NCI-H128 (cell line): Measurements from ENCODE around the gene LEPROT.
"Not testable (repeated sequence)": the region's sequence is repeated elsewhere in the genome, so short reads cannot be mapped to it uniquely, and the experiment has no call there.

Experiments
- DNase-seq: peaks from one replicate; lab custom pipeline; 2025; ENCODE audit not compliant: unreplicated experiment; lab: John Stamatoyannopoulos, UW

Gene LEPROT

DNA sequence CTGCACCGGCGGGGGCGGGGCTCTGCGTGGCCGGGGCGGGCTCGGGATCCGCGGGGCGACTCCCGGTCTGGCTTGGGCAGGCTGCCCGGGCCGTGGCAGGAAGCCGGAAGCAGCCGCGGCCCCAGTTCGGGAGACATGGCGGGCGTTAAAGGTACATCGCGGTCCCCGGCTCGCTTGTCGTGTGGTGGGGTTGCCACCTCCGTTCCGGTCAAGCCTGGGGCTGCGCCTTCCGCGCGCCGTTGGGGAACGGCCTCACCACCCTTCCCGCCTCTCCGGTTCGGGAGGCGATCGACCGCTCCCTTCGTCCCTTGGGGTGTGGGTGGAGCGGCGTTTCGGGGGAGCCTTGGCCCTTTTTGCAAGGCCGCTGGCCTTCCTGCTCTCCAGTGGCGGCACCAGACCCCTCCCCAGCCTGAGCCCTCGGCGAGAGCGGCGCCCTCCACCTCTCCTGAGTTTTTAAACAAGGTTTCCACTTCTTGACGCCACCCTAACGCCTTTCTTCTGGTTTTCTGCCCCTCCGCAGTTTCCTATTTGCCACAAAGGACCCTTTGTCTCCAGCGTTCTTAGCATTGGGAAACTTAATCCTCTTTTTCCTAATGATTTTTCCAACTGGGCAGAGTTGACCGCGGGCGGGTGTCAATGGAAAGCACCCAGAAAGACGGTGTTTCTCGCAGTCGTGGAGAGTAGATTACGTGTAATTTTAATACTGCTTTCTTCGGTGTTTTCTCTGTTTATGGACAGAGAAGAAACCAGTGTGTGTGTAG is at the start of gene LEPROT, which contains the start of gene LEPR:
Gene LEPROT (plus strand): TSS at position 79 of the 761 bp plus-strand sequence. CDS start 57 bp downstream, at position 136.
Gene LEPR (plus strand): TSS at position 79 of the 761 bp plus-strand sequence. CDS start 144,898 bp downstream, outside the sequence.
- peak; percentile 97 for DNase-seq

- DNase-seq = no peak
Measured at GRCh38 chr1:65371544-65371943, 48.9 kb upstream of the LEPROT start.

DNA sequence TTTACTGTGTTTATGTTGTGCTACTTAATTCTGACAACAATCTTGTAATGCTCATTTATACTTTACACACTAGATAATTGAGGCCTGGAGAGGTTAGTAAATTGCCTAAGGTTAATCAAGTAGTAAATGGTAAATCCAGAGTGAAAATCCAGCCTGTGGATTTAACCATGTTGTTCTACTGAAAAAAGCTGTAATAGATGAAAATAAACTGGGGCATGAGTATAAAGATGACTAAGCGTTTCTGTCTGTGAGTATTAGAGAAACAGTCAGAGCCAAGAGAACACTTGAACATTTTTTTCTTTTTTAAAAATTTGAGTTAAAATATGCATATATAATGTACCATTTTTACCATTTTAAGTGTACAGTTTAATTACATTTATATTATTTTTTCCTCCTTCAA is 47.9 kb upstream of the LEPROT start:
- no peak for DNase-seq

DNA sequence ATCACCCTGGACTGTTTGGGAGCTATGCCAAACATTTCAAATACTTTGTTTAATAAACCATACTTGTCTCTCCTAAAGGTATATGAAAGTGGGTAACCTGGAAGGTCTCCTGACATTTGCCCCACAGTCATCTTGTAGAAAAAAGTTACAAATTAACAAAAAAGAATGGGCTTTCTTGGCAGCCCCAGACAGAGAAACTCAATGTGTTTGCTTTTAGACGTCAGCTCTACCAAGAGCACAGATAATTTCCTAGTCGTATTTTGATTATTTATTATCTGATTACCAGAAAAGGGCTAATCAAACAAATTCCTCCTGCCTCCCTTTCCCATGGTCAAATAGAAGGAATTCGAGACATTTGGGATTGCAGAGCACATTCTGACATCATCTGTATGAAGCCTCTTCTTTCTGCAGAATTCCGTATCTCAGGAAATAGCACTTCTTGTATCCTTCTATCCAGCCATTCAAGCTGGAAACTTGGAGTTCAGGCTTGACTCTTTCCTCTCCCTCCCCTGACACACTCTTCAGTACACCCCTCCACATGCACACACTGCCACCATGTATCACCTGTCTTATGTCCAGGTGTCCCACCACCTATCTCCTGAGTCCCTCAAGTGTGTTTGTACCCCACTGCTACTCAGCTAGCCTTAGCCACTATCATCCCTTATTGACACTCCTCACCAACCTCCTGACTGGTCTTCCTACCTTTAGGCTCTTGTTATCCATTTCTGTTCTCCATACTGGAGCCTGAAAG is 42.8 kb upstream of the LEPROT start:
- no peak for DNase-seq

GRCh38 chr1:65378247-65378946 is 42.1 kb upstream of the LEPROT start:
- DNase-seq = no peak

- not testable (repeated sequence) for DNase-seq
Measured at GRCh38 chr1:65384426-65384825, 36.0 kb upstream of the LEPROT start.

GRCh38 chr1:65386439-65386838 is 34.0 kb upstream of the LEPROT start:
- DNase-seq = no peak

DNA sequence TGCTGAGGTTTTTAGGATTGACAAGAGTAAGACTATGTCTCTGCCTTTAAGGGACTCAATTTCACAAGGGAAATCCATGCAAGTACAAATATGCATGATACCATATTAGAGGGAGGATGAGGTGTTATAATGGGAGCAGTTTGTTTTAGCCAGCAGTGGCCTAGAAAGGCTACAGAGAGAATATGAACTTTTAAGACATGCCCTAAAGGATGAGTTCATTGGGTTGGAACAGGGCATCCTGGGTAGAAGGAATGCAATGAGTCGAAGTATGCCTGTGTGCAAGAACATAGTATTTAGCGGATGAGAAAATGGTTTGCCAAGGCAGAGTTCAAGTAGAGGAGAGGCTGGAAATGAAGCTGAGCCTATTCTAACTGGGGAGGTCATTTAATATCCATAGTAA is 32.6 kb upstream of the LEPROT start:
- no peak for DNase-seq

GRCh38 chr1:65388908-65389695 is 31.4 kb upstream of the LEPROT start:
- no peak for DNase-seq

- no peak for DNase-seq
Measured at GRCh38 chr1:65392497-65392896, 28.0 kb upstream of the LEPROT start.

DNA sequence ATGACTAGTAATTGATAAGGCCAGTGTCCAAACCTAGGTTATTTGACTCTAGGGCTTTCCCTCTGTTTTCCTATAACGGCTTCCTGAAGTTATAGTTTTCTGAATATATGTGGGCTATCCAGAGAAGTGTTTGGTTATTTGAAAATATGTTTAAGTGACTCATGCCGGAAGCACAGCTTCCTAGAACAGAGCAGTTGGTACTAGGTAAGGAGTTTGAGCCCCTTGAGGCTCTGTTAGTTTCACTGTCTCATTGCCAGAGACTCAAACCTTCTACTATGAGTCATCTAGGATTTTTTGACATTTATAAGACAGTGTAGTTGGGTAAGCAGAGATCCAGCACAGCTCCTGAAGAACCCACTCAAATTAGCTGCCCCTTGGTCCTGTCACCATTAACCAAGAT is 27.1 kb upstream of the LEPROT start:
- no peak for DNase-seq

- no peak for DNase-seq
Measured at GRCh38 chr1:65393928-65394327, 26.5 kb upstream of the LEPROT start.

DNA sequence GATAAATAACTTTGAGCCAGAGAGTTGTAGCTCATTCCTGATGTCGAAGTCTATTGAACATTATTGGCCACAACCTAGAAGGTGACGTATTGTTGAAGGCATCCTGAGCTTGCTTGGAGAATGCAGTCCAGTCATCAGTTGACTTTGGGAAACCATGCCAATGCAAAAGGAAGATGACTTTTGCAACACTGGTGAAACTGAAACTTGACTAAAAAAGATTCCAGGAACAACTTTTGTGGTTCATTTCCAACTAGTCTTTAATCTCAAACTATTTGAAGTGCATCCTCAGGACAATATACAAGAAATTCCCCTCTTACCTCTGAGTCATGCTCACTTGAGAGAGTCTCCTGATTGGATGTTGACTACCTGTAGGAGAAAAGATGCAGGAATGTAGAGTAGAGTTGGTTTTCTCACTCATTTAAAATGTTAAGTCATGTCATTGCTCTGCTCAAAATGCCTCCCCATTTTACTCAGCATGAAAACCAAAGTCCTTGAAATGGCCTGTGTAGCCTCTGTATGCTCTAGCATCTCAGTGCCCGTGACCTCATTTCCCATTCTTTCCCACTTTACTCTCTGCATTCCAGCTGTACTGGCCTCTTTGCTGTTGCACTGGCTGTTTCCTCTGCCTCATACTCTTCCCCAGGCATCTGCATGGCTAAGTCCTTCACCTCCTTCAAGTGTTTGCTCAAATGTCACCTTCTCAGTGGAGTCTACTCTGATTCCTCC is 24.4 kb upstream of the LEPROT start:
- no peak for DNase-seq

GRCh38 chr1:65398083-65398482 is 22.4 kb upstream of the LEPROT start:
- DNase-seq = no peak

DNA sequence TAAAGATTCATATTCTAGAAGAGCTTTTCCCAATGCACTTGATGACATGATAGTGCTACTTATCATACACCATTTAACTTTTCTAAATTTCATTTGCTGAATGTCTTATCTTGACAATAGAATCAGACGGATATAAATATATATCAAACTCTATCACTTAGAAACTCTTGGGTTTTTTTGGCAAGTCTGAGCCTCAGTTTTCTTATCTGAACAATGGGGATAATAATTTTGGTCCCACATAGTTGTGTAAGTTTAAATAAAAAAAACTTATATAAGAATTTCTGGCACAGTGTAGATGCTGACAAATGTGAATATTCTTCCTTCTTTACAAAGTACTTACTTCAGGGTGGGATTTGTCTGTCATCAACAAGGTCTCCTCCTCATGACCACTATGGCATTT is 21.5 kb upstream of the LEPROT start:
- DNase-seq = no peak

- no peak for DNase-seq
Measured at GRCh38 chr1:65401612-65402011, 18.9 kb upstream of the LEPROT start.

GRCh38 chr1:65404941-65405340 is 15.5 kb upstream of the LEPROT start:
- no peak for DNase-seq

DNA sequence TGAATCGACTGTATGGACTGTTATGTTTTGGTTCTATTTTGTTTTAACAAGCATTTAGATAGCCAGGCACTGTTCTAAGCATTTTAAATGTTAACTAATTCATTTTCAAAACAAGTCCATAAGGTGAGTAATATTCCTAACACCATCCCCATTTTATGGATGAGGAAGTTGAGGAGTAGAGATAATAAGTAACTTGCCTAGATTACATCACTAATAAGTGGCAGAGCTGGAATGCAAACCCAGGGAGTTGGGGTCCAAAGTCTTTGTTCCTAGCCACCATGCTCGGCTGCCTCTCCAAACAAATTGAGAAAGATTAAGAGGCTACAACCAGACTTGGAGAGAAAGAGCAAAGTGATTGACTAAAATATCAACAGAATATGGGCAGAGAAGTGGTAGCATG is 12.6 kb upstream of the LEPROT start:
- no peak for DNase-seq

- DNase-seq = no peak
Measured at GRCh38 chr1:65409314-65409713, 11.2 kb upstream of the LEPROT start.

DNA sequence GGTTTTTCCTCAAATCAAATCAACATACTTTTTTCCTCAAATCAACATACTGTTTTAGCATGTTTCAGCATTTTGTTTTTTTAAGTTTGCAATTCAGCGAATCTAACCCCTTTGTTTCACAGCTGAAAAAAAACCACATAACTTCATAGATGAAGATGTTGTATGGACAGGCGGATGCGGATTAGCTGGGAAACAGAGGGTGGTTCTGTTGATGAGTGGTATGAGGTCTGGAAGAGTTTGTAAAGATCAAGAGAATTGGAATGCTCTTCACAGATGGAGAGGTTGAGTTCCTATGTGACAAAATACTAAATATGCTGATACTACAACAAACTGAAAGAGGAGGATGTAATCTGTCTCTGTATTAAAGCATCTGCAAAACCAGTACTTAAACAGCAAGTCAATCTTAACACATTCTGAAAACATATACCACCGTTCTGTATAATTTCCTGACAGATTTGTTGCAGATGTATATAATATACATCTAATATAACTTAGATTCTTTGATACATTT is 10.6 kb upstream of the LEPROT start:
- DNase-seq = no peak
